Activated CD4-positive, alpha-beta T cell treated with anti-CD3 and anti-CD28 coated beads, Interleukin-2, amount 50 U/mL, for 24 hours (primary cell): ENCODE results near the gene PRSS1.
"Not testable (repeated sequence)": the region's sequence is repeated elsewhere in the genome, so short reads cannot be mapped to it uniquely, and the experiment has no call there.

ENCODE experiments used
- DNase-seq, 2 donors: peaks; one replicate each; pipeline ENCODE4 v3.0.0-alpha.2; 2020; ENCODE audit warnings: low read depth in 1 of 2, low spot score in 1 of 2

The PRSS1 gene

DNA sequence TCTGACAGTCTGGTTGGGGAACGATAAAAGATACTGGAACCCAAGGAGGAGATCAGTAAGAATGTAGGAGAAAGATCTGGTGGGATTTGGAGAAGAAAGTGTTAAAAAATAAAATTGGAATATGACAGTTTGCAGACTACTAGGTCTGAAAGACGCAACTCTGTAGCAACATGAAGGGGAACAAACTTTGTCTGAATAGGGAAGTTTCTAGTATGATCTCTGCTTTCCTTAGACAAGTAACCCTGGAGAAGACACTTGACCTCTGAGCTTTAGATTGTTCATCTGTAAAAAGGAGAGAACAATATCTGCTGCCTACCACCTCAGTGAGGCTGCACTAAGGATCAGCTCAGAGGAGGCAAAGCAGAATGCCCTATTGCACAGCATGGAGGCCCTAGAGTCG is 3.0 kb upstream of the PRSS1 start:
- no peak for DNase-seq

DNA sequence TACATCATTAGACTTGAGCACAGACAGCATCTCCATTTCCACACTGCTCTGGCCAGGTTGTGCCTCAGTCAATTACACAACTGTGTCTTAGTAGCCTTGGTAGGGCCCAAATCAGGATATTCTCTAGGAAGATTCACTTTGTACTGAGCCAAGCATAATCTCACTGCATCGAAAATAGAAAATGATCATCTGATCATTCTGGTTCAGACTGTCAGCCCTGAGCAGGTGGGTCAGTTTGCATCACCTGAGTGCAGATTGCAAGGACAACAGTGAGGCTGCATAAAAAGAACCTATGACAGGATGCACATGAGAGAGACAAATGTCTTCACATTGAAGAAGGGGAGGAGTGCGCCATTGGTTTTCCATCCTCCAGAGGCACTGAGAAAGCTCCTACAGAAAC is 862 bp upstream of the PRSS1 start:
- not testable (repeated sequence) for DNase-seq

GRCh38 chr7:142750321-142750938 is 1.2 kb downstream of the PRSS1 start:
- DNase-seq, result no peak

DNA sequence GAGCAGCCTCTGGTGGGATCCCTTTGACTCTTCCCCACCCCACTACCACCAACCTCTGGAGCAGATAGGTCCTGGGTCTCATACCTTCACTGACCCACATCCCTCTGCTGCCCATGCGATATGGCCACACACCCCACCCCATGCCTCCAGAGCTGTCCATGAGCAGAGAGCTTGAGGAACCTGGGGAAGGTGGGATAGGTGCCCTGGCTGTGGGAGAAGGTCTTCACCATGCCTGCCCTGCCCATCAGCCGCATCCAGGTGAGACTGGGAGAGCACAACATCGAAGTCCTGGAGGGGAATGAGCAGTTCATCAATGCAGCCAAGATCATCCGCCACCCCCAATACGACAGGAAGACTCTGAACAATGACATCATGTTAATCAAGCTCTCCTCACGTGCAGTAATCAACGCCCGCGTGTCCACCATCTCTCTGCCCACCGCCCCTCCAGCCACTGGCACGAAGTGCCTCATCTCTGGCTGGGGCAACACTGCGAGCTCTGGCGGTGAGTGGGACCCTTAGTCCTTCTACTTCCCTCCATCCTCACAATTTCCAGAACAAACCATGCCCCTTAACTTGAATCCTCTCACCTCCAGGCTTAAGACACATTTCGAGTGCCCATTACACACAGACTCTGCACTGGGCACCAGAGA is 2.4 kb downstream of the PRSS1 start:
- not testable (repeated sequence) for DNase-seq

- DNase-seq, result no peak
Measured at GRCh38 chr7:142752376-142753225, 3.3 kb downstream of the PRSS1 start.

- DNase-seq, result no peak
Measured at GRCh38 chr7:142753366-142753765, 4.1 kb downstream of the PRSS1 start.

DNA sequence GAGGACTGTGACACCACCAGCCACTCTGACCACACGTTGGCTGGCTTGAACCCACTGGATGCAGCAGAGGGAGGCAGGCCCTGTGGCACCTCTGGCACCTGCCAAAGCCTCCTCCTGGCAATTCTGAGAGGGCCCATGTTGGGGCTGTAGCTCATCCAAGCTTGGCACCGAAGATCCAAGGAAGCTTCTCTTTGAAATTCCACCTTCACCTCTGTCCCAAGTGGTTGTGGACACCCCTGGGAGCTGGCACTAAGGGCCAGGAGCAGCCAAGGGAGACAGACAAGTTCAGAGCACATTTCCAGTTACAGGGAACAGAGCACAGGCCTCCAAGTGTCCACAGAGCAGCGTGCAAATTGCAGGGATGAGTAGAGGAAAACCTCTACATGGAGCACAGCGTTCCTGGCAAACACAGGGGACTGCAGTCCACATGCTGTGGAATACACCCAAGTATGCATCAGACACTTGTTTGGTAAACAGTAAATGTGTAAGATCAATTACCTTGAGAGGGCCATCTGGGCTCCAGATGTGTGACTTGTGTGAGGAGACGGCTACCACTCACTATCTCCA is 4.7 kb downstream of the PRSS1 start:
- not testable (repeated sequence) for DNase-seq

- no peak for DNase-seq
Measured at GRCh38 chr7:142754681-142755575, 5.7 kb downstream of the PRSS1 start.

DNA sequence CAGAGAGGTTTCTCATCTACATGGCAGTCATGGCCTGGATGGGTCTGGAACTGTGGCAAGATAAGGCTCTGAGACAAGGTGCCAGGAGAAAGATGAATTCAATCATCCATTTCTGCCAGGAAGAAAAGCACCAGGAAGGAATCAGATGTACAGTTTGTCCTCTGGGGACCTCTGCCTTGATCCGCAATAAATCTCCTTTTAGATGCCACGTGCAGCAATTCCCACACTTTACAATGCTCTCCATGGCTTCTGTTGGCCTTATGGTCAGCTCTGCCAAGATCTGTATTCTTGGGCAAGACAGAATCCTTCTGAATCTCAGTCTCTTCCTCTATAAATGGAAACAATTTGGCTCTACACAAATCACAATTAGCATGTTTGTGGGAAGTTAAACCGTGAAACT is 9.0 kb downstream of the PRSS1 start:
- not testable (repeated sequence) for DNase-seq

GRCh38 chr7:142759433-142759832 is 10.2 kb downstream of the PRSS1 start:
- DNase-seq, result no peak

- DNase-seq, result no peak
Measured at GRCh38 chr7:142760071-142760642, 10.9 kb downstream of the PRSS1 start.

DNA sequence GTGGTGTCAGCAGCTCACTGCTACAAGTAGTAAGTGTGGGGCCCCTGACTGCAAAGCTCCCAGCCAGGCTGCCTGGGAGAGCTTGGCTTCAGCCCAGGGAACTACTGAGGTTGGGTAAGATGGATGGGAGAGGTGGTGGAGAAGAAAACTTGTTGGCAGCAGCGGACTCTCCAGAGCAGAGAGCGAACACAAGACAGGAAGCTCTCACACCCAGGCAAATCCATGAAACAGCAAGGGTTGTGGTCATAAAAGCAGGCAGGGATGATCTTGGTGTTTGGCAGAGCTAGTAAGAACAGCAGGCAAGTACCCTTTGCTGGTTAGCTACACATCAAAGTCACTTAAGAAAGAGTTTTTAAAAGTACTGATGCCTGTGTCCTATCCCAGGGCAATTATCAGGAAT is 12.3 kb downstream of the PRSS1 start:
- DNase-seq, result not testable (repeated sequence)

GRCh38 chr7:142762104-142762503 is 12.8 kb downstream of the PRSS1 start:
- no peak for DNase-seq

GRCh38 chr7:142767451-142767850 is 18.2 kb downstream of the PRSS1 start:
- no peak for DNase-seq

DNA sequence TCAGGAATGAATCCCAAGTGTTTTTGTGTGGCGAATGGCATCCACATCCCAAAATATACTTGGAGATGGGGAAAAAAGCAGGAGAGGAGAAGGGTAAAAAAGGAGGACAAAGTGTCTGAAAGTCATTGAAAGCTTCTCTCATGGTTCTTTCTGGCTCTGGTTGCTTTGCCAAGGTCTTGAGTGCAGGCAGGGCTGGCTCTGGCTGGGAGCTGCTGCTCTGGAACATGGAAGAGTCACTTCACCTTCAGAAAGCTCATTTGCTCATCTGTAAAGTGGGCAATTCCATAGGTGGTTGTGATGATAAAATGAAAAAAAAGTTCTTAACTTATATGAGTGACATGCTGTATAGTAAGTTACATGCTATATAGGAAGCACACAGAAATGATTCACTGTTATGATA is 18.6 kb downstream of the PRSS1 start:
- DNase-seq, result no peak

GRCh38 chr7:142768885-142769284 is 19.6 kb downstream of the PRSS1 start:
- not testable (repeated sequence) for DNase-seq

DNA sequence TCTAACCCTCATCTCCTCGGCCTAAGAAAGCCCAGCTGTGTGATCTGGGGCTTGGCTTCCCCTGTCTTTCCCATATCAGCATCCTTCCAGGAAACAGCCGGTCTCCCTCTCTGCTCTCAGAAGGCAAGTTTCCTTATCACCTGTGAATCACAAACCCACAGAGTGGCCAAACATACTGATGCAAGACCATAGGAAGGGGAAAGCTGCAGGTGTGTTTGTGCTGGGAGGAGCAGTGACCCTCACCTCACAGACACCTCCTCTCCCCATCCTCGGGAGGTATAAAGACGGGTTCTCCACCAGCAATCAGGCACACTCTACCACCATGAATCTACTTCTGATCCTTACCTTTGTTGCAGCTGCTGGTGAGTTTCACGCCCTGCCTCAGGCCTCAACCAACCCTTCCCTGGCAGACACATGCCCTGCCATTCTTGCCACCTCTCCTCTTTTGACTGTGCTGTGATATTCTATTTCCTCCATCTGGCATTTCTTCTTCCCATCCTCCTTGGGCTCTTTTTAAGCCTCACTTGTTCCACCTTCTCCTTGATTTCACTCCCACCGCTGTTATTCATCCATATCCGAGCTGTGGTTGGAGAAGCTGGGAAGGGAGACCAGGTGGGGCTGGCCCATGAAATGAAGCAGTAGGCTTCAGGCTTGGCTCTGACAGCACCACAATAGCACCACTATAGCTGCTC is 21.5 kb downstream of the PRSS1 start, which contains the start of gene PRSS2:
Gene PRSS2 (plus strand): TSS at position 310 of the 692 bp plus-strand sequence. CDS start 13 bp downstream, at position 323.
- DNase-seq, result no peak

GRCh38 chr7:142771353-142771723 is 22.1 kb downstream of the PRSS1 start:
- DNase-seq, result no peak

DNA sequence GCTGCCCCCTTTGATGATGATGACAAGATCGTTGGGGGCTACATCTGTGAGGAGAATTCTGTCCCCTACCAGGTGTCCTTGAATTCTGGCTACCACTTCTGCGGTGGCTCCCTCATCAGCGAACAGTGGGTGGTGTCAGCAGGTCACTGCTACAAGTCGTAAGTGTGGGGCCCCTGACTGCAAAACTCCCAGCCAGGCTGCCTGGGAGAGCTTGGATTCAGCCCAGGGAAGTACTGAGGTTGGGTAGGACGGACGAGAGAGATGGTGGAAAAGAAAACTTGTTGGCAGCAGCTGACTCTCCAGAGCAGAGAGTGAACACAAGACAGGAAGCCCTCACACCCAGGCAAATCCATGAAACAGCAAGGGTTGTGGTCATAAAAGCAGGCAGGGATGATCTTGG is 22.8 kb downstream of the PRSS1 start:
- no peak for DNase-seq

GRCh38 chr7:142772673-142773072 is 23.4 kb downstream of the PRSS1 start:
- DNase-seq, result no peak
